ENCODE measurements around the gene SYP. TPM values are rescaled to one million over a fixed set of nuclear protein-coding genes. Genes with fewer than 3 reads are reported as not detected.

The SYP gene
- polyA plus RNA-seq, 1 of the 3 experiments (the other 2 are of a cell fraction) = 0.76 TPM

DNA sequence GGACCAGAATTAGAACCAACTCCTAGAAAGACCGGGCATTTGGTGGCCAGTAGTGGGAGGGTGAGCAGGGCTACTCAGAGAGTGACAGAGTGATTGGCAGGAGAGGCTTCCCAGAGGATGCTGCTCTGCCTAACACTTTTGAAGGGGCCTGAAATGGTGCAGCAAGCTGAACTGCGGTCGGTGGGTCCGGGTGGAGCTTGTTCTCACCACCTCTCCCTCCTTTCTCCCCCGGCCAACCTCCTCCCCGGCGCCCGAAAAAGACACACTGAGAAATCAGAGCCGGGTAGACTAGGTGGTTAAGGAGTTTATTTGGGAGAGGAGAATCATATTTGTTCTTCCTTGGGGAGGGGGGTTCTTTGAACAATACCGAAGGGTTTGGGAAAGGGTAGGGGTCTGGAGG is 12.5 kb downstream of the SYP start (continued):
- TF ChIP-seq EZH2phosphoT487 (IDR thresholded peaks at IDR 0.05; ENCODE audit: borderline replicate concordance, low read depth) = no peak

DNA sequence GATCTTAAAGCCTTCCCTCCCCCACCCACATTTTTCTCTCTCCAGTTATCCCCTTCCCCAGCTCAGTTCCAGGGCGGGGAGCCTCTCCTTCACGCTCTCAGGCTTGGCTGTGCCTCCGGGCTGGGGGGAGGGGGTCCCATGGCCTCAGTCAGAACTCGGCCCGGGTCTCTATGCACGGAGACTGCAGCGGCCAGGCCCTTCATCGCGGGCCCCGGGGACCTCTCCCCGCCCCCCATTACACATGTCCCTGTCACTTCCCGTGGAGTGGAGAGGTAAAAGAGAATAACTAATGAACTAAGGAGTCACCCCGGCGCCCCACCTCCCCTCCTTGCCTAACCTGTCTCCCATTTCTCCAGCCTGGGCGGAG is 13.0 kb downstream of the SYP start:
- Histone ChIP-seq H3K4me1 (ENCODE audit: control insufficient read depth in 1 of 2, insufficient read depth in 2 of 2, low read depth in 1 of 2, low read length in 1 of 2) (no peaks in the 10 kb centered on the region; a peak in 1 of 4 replicates), H3K4me3 (ENCODE audit: low read depth in 2 of 2, low read length in 1 of 2) (no peak overlapping the region), H3K27ac (ENCODE audit: low read depth in 2 of 2, low read length in 1 of 2) (no peak overlapping the region), H3K9me3 (no peaks in the 10 kb centered on the region), H3K4me2 (no peak overlapping the region), H3K79me2 (ENCODE audit: insufficient read depth) (no peaks in the 10 kb centered on the region), H2AFZ (ENCODE audit: low read depth) (no peak overlapping the region), H3K27me3 (ENCODE audit: insufficient read depth) (peaks cover 5% of the 10 kb centered on the region; the same call in 1 of the 2 replicates), H4K20me1 (ENCODE audit: insufficient read depth) (no peaks in the 10 kb centered on the region), H3K9ac (no peak overlapping the region), H3K36me3 (replicated peaks in 1 of 2; ENCODE audit: control insufficient read depth in 1 of 2, insufficient read depth in 2 of 2, low read length in 1 of 2) (no peaks in the 10 kb centered on the region), H3F3A (replicated peaks; ENCODE audit: insufficient read depth) (no peaks in the 10 kb centered on the region), H3K9me2 (no peaks in the 10 kb centered on the region)
- ChIA-PET CTCF (no interaction called here), POLR2A (no interaction called here)
- WGBS (ENCODE audit: low lambda C conversion rate) = 58% methylated on average over 13 of the region's 15 CpGs
- TF ChIP-seq GABPA (IDR thresholded peaks at IDR 0.05; ENCODE audit: low read depth) (no peak), TAF1 (IDR thresholded peaks at IDR 0.05; ENCODE audit: borderline replicate concordance, low read depth, low read length) (no peak), ZBTB33 (IDR thresholded peaks at IDR 0.05; ENCODE audit: borderline replicate concordance, low read depth) (no peak), MXI1 (IDR thresholded peaks at IDR 0.05; ENCODE audit: low read depth, low read length) (no peak), MAX (IDR thresholded peaks at IDR 0.05; ENCODE audit: low read depth) (no peak), POLR2AphosphoS5 (IDR thresholded peaks at IDR 0.05; ENCODE audit: low read depth, low read length) (no peak), NRF1 (IDR thresholded peaks at IDR 0.05; ENCODE audit: low read depth, low read length) (no peak), CHD2 (IDR thresholded peaks at IDR 0.05; ENCODE audit: low read length, partially characterized antibody) (no peak), RCOR1 (IDR thresholded peaks at IDR 0.05; ENCODE audit: low read length) (no peak), EP300 (IDR thresholded peaks at IDR 0.05; ENCODE audit: borderline replicate concordance in 1 of 2, low read depth in 1 of 2, low read length in 1 of 2) (no peak), CTCF (IDR thresholded peaks at IDR 0.05) (no peak), RAD21 (IDR thresholded peaks at IDR 0.05; ENCODE audit: low read length) (no peak), JUND (IDR thresholded peaks at IDR 0.05) (no peak), TCF12 (IDR thresholded peaks at IDR 0.05) (no peak), FOXJ3 (CRISPR knock-in tag; IDR thresholded peaks at IDR 0.05) (no peak), RXRA (IDR thresholded peaks at IDR 0.05; ENCODE audit: borderline replicate concordance, low read depth) (no peak)
- TF ChIP-seq, protein P1, sequence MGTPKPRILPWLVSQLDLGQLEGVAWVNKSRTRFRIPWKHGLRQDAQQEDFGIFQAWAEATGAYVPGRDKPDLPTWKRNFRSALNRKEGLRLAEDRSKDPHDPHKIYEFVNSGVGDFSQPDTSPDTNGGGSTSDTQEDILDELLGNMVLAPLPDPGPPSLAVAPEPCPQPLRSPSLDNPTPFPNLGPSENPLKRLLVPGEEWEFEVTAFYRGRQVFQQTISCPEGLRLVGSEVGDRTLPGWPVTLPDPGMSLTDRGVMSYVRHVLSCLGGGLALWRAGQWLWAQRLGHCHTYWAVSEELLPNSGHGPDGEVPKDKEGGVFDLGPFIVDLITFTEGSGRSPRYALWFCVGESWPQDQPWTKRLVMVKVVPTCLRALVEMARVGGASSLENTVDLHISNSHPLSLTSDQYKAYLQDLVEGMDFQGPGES (IDR thresholded peaks at IDR 0.05; ENCODE audit: low read depth, low read length) = no peak
- no peak for DNase-seq

All from SK-N-SH (cell line).